ENCODE data around the gene NT5C1B.

Gene NT5C1B

GRCh38 chr2:18610090-18610489 is 20.7 kb upstream of the NT5C1B start:
- TF ChIP-seq CTCF (IDR thresholded peaks at IDR 0.05): no peak

DNA sequence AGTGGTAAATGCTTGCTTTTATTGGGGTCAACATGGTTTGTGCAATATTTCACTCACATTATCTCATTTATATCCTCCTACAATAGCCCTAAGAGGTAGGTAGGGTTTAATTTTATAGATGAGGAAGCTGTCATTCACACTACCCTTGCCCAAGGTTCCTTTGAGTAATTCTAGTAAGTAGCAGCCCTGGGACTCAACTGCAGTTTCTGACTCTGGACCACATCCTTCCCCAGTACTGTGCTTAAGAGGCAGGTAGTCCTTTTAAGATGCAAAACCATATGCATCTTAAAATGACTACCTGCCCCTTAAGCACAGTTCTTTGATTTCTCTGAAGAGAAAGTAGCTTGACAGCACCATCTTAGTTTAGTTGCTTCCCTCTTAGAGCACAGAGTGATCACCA is 15.7 kb upstream of the NT5C1B start:
- no peak for TF ChIP-seq CTCF (IDR thresholded peaks at IDR 0.05)

DNA sequence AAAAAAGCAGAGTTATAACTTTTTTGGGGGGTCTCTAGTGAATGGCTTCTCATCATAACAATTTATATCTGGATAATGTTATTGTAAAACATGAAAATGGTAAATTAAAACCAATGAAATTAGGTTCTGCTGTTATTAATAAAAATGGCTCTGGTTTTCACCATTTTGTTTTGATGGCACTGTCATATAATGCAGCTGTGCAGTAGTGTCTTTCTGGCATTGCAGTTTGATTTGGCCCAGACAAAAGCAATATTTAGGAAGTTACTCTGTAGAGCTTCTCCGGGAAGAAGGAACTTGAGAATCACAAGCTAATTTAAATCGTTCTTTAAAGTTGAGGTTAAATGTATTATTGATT is 15.1 kb upstream of the NT5C1B start:
- no peak for TF ChIP-seq CTCF (IDR thresholded peaks at IDR 0.05)

GRCh38 chr2:18603854-18604530 is 14.6 kb upstream of the NT5C1B start:
- no peak for TF ChIP-seq CTCF (IDR thresholded peaks at IDR 0.05)

DNA sequence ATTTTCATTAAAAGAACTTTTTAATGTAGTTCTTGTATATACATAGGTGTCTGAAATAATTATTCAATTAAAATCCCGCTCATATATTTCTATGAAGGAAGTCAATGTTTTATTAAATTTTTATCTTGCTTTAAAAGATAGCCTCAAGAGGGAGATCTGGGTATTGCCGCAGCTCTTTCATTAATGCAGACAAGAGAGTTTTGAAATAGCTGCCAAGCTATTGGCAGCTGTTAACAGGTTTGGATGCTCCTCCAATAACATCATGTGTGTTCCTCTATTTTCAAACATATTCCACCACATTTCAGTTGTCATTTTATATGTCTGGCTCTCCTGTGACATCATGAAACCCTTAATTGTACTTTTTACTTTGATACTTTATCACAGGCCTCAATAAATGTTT is 12.9 kb upstream of the NT5C1B start:
- no peak for TF ChIP-seq CTCF (IDR thresholded peaks at IDR 0.05)

DNA sequence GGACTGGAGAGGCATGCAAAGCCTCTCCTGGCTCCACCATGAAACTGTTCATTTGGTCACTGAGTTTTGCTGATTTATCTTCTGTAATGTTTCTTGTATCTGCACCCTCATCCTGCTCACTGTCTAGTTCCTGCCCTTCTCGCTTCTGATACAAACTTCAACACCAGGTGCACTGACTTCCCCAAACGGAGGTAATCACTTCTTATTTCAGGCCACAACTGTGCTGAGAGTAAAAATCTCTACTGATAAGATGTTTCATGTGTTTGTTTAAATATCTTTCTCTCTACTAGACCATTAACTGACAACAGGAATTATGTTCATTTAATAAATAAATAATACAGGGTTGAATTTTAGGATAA is 10.9 kb upstream of the NT5C1B start:
- TF ChIP-seq CTCF (IDR thresholded peaks at IDR 0.05): no peak

DNA sequence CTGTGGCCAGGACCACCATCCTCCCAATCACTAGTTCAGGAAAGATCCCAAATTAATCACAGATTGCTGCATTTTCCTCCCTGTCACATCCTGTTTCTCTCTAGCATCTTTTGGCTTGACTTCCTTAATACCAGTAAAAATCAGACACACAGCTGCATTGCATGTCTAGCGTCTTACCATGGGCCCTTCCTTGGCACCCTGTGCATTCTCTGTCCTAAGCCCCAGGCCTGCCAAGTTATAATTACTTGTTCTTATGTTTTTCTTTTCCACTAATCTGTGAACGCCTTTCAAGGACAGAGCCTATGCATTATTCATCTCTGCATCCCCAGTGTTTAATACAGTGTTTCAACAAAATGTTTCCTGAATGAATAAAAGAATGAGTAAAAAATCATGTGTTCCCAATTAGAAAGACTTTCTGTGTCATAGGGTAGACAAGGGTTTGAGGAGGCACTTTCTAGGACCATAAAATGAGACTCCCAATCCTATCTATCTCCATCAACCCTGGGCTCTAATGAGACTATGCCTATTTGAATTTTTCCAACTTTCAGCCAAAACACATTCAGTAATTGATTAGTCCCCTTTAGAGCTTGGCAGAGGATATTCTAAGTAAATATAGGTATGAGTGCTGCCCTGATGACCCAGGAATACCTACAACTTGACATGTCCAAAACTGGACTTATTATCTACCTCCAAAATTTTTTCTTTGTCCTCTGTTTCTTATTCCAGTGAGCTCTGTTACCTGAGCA is 10.3 kb upstream of the NT5C1B start:
- TF ChIP-seq CTCF (IDR thresholded peaks at IDR 0.05): no peak

All from LNCAP (cell line).